RWPE1 (cell line): Measurements from ENCODE around the gene SND1.
"Not testable (repeated sequence)": the region's sequence is repeated elsewhere in the genome, so short reads cannot be mapped to it uniquely, and the experiment has no call there.

Source experiments
- CTCF ChIA-PET: fragments of 350-600 bp; sonication (Branson Sonifier 250); formaldehyde crosslinking; extraction: SDS; loops from one replicate; lab custom pipeline; 2021; lab: Yijun Ruan, JAX
- POLR2A ChIA-PET: fragments of 400-600 bp; formaldehyde crosslinking; extraction: SDS; loops from one replicate; lab custom pipeline; 2020; ENCODE audit warnings: antibody characterized with exemption; ENCODE audit not compliant: low non-redundant PET; lab: Yijun Ruan, JAX
- DNase-seq: peaks from one replicate; pipeline ENCODE4 v3.0.0; 2012; ENCODE audit warnings: low spot score
- H3K27ac ChIP-seq: fragments of 450-650 bp; 2 replicates; pipeline ENCODE4 v1.5.1; 2017
- TF ChIP-seq, protein P1 (sequence below): fragments of 450-650 bp; conservative IDR thresholded peaks from 2 replicates; pipeline ENCODE4 v1.5.1; 2017; ENCODE audit warnings: low read depth, mild to moderate bottlenecking

SND1 gene

DNA sequence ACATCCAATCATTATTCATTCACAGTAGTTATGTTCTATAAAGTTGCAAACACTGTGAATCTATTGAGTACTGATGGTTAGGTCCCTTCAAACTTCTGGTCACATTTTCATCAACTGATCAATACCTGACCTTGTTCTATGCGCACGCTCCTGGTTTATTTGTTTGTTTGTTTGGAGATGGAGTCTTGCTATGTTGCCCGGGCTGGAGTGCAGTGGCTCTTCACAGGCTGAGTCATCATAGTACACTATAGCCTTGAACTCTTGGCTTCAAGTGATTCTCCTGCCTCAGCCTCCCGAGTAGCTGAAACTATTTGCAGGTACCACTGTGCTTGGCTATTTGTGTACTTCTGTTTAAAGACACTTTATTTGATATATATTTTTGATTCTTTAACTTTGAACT is 19.3 kb downstream of the SND1 start:
- ChIA-PET POLR2A (interaction anchor here (0.7 kb wide), 1 partner anchor 20 kb away, joined by 3 read pairs; no protein-coding TSS in a partner anchor), CTCF (no interaction called here)
- H3K27ac ChIP-seq = no peak overlapping the region
- no peak for DNase-seq
- TF ChIP-seq, protein P1, sequence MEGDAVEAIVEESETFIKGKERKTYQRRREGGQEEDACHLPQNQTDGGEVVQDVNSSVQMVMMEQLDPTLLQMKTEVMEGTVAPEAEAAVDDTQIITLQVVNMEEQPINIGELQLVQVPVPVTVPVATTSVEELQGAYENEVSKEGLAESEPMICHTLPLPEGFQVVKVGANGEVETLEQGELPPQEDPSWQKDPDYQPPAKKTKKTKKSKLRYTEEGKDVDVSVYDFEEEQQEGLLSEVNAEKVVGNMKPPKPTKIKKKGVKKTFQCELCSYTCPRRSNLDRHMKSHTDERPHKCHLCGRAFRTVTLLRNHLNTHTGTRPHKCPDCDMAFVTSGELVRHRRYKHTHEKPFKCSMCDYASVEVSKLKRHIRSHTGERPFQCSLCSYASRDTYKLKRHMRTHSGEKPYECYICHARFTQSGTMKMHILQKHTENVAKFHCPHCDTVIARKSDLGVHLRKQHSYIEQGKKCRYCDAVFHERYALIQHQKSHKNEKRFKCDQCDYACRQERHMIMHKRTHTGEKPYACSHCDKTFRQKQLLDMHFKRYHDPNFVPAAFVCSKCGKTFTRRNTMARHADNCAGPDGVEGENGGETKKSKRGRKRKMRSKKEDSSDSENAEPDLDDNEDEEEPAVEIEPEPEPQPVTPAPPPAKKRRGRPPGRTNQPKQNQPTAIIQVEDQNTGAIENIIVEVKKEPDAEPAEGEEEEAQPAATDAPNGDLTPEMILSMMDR = no peak

DNA sequence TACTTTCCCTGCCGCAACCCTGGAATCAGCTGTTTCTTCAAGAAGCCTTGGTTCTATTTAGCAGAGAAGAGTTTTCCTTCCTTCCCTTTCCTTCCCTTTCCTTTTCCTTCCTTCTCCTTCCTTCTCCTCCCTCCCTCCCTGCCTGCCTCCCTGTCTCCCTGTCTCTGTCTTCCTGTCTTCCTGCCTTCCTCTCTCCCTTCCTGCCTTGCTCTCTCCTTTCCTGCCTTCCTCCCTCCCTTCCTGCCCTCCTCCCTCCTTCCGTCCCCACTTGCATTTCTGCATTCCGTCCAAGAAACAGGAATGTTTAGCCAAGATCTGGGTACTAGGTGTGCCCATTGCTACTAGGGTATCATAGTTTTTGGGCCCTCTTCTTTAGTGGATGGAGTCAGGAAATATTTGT is 21.9 kb downstream of the SND1 start:
- CTCF ChIA-PET = interaction anchor here (0.7 kb wide), 1 partner anchor 224 kb away, joined by 3 read pairs; no protein-coding TSS in a partner anchor
- no peak overlapping the region; the same call in 1 of the 2 replicates for H3K27ac ChIP-seq
- POLR2A ChIA-PET = no interaction called here
- TF ChIP-seq, protein P1 = no peak
- no peak for DNase-seq

DNA sequence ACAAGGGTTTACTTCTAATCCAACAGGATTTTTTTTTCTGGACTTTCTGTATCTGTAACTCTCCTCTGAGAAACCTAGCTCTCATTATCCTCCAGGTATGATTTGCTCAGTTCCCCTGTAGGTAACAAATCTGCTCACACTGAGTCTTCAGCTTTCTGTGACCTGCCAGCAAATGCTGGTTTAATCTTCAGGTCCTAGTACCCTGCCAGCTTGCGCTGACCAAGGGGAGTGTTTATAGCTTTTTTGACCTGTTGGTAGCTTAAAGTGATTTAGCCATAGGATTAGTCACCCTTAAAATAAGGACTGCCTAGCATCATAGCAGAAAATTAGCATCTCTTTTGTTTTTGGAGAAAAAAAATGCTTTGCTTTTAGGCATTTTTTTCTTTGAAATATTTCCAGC is 22.4 kb downstream of the SND1 start:
- H3K27ac ChIP-seq = no peak overlapping the region
- no peak for DNase-seq
- POLR2A ChIA-PET = no interaction called here
- CTCF ChIA-PET = interaction anchor here (0.6 to 0.7 kb wide), 2 partner anchors 34 to 224 kb away, joined by 3 to 6 read pairs; no protein-coding TSS in a partner anchor
- TF ChIP-seq, protein P1 = no peak

DNA sequence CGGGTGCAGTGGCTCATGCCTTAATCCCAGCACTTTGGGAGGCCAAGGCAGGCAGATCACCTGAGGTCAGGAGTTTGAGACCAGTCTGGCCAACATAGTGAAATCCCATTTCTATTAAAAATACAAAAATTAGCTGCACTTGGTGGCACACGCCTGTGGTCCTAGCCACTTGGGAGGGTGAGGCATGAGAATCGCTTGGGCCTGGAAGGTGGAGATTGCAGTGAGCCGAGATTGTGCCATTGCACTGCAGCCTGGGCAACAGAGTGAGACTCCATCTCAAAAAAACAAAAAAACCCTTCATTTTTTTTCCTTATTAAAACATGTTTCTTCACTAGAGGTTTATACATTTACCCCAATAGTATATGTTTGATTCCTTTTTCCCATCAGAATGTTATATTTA is 22.9 kb downstream of the SND1 start:
- CTCF ChIA-PET = interaction anchor here (0.6 kb wide), 1 partner anchor 33 kb away, joined by 6 read pairs; no protein-coding TSS in a partner anchor
- DNase-seq, POLR2A ChIA-PET: not testable (repeated sequence)

DNA sequence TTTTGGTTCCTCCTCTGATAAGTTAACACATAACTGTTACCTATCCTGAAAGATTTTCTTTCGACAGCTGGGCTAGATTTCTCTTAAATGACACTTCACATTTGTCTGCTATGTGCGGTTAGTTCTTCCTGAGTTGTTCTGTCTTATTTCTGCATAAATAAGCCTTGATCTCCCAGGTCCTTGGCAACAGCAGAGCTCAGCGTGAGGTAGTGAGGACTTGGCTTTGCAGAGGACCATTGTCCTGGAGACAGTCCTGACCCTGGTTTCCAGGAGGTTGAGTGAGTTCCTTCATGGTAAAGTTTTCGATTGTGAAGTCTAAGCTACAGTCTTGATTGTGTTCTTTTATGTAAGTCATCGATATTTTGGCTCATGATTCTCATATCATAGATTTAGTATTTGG is 23.7 kb downstream of the SND1 start:
- no peak for DNase-seq
- CTCF ChIA-PET = no interaction called here
- no peak overlapping the region for H3K27ac ChIP-seq
- TF ChIP-seq, protein P1 = no peak
- POLR2A ChIA-PET = no interaction called here

More for the DNA sequence above, 22.9 kb downstream of the SND1 start:
- H3K27ac ChIP-seq = not testable (repeated sequence)

DNA sequence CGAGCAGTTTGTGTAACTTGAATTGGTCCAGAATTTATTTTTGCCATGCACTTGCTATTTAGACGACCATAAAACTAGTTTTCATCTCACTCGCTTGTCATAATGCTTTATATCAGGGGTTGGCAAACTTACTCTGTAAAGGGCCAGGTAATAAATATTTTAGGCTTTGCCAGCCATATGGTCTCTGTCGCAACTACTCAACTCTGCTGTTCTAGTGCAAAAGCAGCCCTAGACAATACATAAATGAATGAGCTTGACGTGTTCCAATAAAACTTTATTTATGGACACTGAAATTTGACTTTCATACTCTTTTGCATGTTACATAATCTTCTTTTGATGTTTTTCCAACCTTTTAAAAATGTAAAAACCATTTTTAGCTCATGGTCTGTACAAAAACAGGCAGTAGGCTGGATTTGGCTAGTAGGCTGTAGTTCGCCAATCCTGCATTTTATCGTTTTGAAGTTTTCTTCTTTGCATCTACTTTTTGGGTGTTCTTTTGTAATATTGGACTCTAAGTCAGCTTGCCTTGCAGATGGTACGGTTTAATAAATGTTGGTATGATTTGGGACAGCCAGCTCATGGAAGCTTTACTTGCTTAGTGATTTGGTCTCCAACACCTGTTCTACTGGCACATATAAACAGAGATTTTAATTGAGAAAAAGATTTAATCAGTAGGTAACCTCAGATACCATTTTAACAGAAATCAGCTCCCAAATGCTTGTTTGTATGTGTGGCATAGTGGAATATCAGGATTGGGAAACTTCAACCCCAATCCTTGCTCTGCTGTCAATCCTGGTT is 25.6 kb downstream of the SND1 start:
- TF ChIP-seq, protein P1 = no peak
- H3K27ac ChIP-seq = no peak overlapping the region
- DNase-seq = no peak
- POLR2A ChIA-PET = no interaction called here
- CTCF ChIA-PET = interaction anchor here (0.5 kb wide), 1 partner anchor 25 kb away, joined by 3 read pairs; no protein-coding TSS in a partner anchor

DNA sequence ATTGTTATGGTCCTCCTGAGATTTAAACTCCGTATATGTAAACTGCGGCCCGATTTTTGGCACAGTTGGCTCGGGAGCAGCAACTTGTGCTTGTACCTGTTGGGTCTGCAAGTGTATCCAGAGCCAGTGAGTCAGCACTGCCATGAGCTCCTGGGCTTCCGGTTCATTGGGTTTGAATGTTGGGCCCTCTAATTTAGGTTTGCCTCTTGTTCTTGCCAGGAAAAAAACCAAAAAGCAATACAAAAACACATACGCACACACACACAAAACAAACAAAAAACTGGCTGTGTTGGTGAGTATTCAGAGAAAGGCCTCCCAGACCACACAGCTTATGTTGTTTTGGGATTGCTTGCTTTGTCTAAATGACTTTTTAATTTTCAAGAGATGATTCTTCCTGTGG is 26.3 kb downstream of the SND1 start:
- TF ChIP-seq, protein P1 = no peak
- DNase-seq = no peak
- no peak overlapping the region for H3K27ac ChIP-seq
- ChIA-PET CTCF (interaction anchor here (0.6 kb wide), 1 partner anchor 47 kb away, joined by 3 read pairs; no protein-coding TSS in a partner anchor), POLR2A (no interaction called here)
